AG10803 (cell line): ENCODE data around the gene ERC1.

Source experiments
- DNase-seq: peaks from one replicate; pipeline ENCODE4 v3.0.0; 2010; ENCODE audit warnings: low read depth
- H3K4me3 ChIP-seq: 2 replicates; pipeline ENCODE4 v1.5.1; 2011; ENCODE audit warnings: mild to moderate bottlenecking, low read length, control low read depth
- CTCF ChIP-seq: conservative IDR thresholded peaks from 2 replicates; pipeline ENCODE4 v1.5.1; 2011; ENCODE audit warnings: mild to moderate bottlenecking, low read length, control low read depth, inconsistent platforms

ERC1 gene

GRCh38 chr12:1536817-1537216, 545.8 kb downstream of the ERC1 start:
- no peak for DNase-seq
- no peak overlapping the region for H3K4me3 ChIP-seq
- TF ChIP-seq CTCF: no peak

DNA sequence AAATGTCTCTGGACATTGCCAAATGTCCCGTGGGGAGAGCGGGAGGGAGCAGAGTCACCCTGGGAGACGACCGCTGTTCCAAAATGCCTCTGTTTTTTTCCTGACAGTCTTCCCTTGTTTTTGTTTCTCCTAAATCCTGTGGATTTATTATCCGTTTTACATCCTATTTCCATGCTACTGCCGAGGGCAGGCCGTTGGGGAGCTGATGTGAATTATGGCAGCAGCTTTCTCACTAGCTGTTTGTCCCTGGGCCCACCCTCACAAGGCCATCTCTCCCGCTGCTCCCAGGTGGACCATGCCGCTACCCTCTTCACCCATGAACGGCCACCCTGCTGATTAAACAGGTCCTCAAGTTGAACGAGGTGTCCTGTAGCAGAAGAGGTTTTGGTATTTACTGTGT, 548.1 kb downstream of the ERC1 start:
- no peak for DNase-seq
- no peak overlapping the region for H3K4me3 ChIP-seq
- no peak for TF ChIP-seq CTCF

DNA sequence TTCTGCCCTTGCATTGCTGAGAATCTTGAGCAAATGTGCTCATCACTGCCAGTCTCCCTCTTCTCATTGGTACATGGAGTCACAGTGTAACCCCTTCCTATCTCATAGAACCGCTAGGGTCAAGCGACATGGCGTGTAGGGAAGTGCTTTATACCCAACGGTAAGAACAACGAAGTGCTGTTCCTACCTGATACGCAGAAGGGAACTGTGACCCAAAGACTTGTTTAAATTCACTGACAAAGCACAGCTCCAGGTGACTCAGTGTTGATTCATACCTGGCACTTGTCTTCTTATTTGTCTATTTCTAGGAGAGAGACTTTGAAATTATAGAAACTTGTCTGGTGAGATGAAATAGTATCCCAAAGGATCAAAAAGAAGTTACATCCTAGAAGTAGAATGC, 549.7 kb downstream of the ERC1 start:
- no peak overlapping the region for H3K4me3 ChIP-seq
- TF ChIP-seq CTCF: no peak
- DNase-seq: no peak

GRCh38 chr12:1542599-1542998, 551.6 kb downstream of the ERC1 start:
- no peak for TF ChIP-seq CTCF
- no peak for DNase-seq
- no peak overlapping the region for H3K4me3 ChIP-seq

DNA sequence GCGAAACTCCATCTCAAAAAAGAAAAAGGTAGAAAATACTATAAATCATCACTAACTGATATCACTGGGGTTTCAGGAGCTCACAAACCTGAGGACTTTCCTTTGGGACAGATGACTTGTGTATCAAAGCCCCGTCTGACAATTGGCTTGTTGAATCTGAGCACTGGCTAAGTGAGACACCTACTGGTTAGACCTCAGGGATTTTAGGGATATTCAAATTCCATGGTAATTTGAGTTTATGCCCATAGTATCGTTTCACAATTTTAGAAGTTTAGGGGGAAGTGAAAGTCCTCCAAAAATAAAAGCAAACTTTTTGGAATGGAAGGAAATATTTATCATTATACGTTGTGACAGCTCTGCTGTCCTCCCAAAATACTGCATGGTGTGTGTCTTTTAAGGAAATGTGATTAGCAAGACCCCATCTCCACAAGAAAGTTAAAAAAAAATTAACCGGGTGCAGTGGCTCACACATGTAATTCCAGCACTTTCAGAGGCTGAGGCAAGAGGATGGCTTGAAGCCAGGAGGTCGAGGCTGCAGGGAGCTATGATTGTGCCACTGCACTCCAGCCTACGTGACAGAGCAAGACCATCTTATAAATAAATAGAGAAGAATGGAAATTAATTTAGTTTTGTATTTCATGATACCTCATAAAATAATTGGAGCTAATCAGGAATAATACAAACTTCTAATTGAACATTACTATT, 554.1 kb downstream of the ERC1 start:
- DNase-seq: peak; percentile 58
- no peak overlapping the region for H3K4me3 ChIP-seq
- peak; percentile 53 for TF ChIP-seq CTCF
